GM13977 (cell line): ENCODE measurements around the gene ERC1.
A peak's percentile ranks its signal among the peaks of the same experiment; 100 is the strongest.

Source experiments
- DNase-seq: peaks from one replicate; pipeline ENCODE4 v3.0.0; 2012; ENCODE audit warnings: low spot score
- CTCF ChIP-seq: IDR thresholded peaks from 2 replicates; pipeline ENCODE4 v1.5.1; 2012; ENCODE audit warnings: mild to moderate bottlenecking, control low read depth; ENCODE audit not compliant: insufficient read depth; ENCODE audit errors: extremely low read depth, missing control alignments
- in situ Hi-C: fragments of 300-500 bp; cut with MboI; formaldehyde crosslinking; loops from one replicate; pipeline ENCODE4 v1.12.0; 2022; ENCODE audit warnings: low sequenced_read_pairs, low pct_unique_long_range_greater_than_20kb, mixed read lengths, inconsistent platforms; ENCODE audit not compliant: unreplicated experiment

ERC1 gene

GRCh38 chr12:1421091-1421846 is 430.2 kb downstream of the ERC1 start:
- TF ChIP-seq CTCF = no peak
- in situ Hi-C loops = no loop called here

GRCh38 chr12:1422604-1423315 is 431.7 kb downstream of the ERC1 start:
- peak; percentile 24 for DNase-seq
- in situ Hi-C loops = no loop called here
- no peak for TF ChIP-seq CTCF

More at GRCh38 chr12:1421091-1421846, 430.2 kb downstream of the ERC1 start:
- DNase-seq = no peak

GRCh38 chr12:1424674-1425395 is 433.8 kb downstream of the ERC1 start:
- TF ChIP-seq CTCF = no peak
- in situ Hi-C loops = no loop called here
- DNase-seq = no peak

- in situ Hi-C loops = no loop called here
- DNase-seq = no peak
- no peak for TF ChIP-seq CTCF
Observed at GRCh38 chr12:1425396-1425729, 434.3 kb downstream of the ERC1 start.

- no peak for TF ChIP-seq CTCF
- in situ Hi-C loops = no loop called here
- DNase-seq = no peak
Observed at GRCh38 chr12:1428671-1429070, 437.6 kb downstream of the ERC1 start.

- no peak for DNase-seq
- in situ Hi-C loops = no loop called here
- no peak for TF ChIP-seq CTCF
Observed at GRCh38 chr12:1429980-1430379, 439.0 kb downstream of the ERC1 start.
